H1 (cell line): ENCODE results near the gene ZNF669.

Source experiments
- CTCF ChIP-seq, 3 experiments: IDR thresholded peaks; 1 replicate in 2 of 3; 2 replicates in 1 of 3; pipeline versions ENCODE4 v1.5.1 to v1.6.1; 2011; ENCODE audit warnings: low read length in 3 of 3, mild to moderate bottlenecking in 3 of 3, inconsistent platforms in 2 of 3, low read depth in 1 of 3, moderate library complexity in 1 of 3; ENCODE audit not compliant: insufficient read depth in 1 of 3; ENCODE audit errors: control extremely low read depth in 1 of 3
- EP300 ChIP-seq, 2 experiments: IDR thresholded peaks; 1 replicate in 1 of 2; 2 replicates in 1 of 2; pipeline ENCODE4 v1.6.1; 2011 to 2012; ENCODE audit warnings: low read depth in 2 of 2, low read length in 2 of 2, mild to moderate bottlenecking in 2 of 2, borderline replicate concordance in 1 of 2, inconsistent platforms in 1 of 2, moderate library complexity in 1 of 2
- KDM1A ChIP-seq: fragments of 200-600, 300-600 bp; sonication (generic); IDR thresholded peaks from 2 replicates; pipeline ENCODE4 v1.7.1; 2016; ENCODE audit warnings: mild to moderate bottlenecking, low read length, borderline replicate concordance
- POLR2A ChIP-seq, 2 experiments: IDR thresholded peaks; 1 replicate in 1 of 2; 2 replicates in 1 of 2; pipeline ENCODE4 v1.6.1; 2011; ENCODE audit warnings: low read depth in 2 of 2, low read length in 2 of 2, mild to moderate bottlenecking in 2 of 2; ENCODE audit errors: control extremely low read depth in 1 of 2

GRCh38 chr1:247111259-247111699 lies 7.1 kb upstream of the ZNF669 start:
- TF ChIP-seq KDM1A (no peak), CTCF (IDR thresholded peaks at IDR 0.05; ENCODE audit: control extremely low read depth in 1 of 3, insufficient read depth in 1 of 3, low read depth in 1 of 3, low read length in 3 of 3) (no peak), EP300 (IDR thresholded peaks at IDR 0.05; ENCODE audit: borderline replicate concordance in 1 of 2, low read depth in 2 of 2, low read length in 2 of 2) (no peak), POLR2A (IDR thresholded peaks at IDR 0.05; ENCODE audit: control extremely low read depth in 1 of 2, low read depth in 2 of 2, low read length in 2 of 2) (no peak)
